Breast epithelium (tissue), 4 donors: Measurements from ENCODE around the gene NDC80. TPM values are rescaled to one million over a fixed set of nuclear protein-coding genes. Genes with fewer than 3 reads are reported as not detected.

Experiments
- DNase-seq, 2 donors: peaks; one replicate each; pipeline ENCODE4 v3.0.0-alpha.2; 2019; ENCODE audit warnings: low spot score in 2 of 2
- H3K27ac ChIP-seq, 2 donors: fragments of 200-600 bp; sonication (generic) in 1 of 2; one replicate each; pipeline ENCODE4 v1.5.1; 2016 to 2019; ENCODE audit warnings: mild to moderate bottlenecking in 1 of 2
- H3K27me3 ChIP-seq, 2 donors: fragments of 200-600 bp; sonication (generic) in 1 of 2; one replicate each; pipeline versions ENCODE4 v1.5.1 to v1.6.0; 2017 to 2019; ENCODE audit warnings: control low read depth in 1 of 2, mild to moderate bottlenecking in 1 of 2
- H3K36me3 ChIP-seq: fragments of 200-600 bp; one replicate; pipeline ENCODE4 v1.5.1; 2019
- H3K4me1 ChIP-seq, 2 donors: fragments of 200-600 bp; sonication (generic); one replicate each; pipeline ENCODE4 v1.5.1; 2016 to 2019; ENCODE audit warnings: control low read depth in 1 of 2
- H3K4me3 ChIP-seq, 3 donors: fragments of 200-600 bp; sonication (generic); 1 replicate in 2 of 3; 2 replicates in 1 of 3; pipeline ENCODE4 v1.5.1; 2016 to 2019; ENCODE audit warnings: mild to moderate bottlenecking in 3 of 3, moderate library complexity in 2 of 3
- H3K9me3 ChIP-seq, 2 donors: fragments of 200-600 bp; sonication (generic) in 1 of 2; one replicate each; pipeline ENCODE4 v1.5.1; 2016 to 2019; ENCODE audit warnings: control low read depth in 1 of 2
- CTCF ChIP-seq, 3 donors: fragments of 450-650 bp; IDR thresholded peaks; one replicate each; pipeline ENCODE4 v1.5.1; 2016 to 2017; ENCODE audit warnings: antibody characterized with exemption in 3 of 3, mild to moderate bottlenecking in 3 of 3, moderate library complexity in 3 of 3
- POLR2A ChIP-seq: fragments of 450-650 bp; IDR thresholded peaks from one replicate; pipeline ENCODE4 v1.6.1; 2016; ENCODE audit warnings: antibody characterized with exemption, mild to moderate bottlenecking, moderate library complexity
- POLR2AphosphoS5 ChIP-seq, 3 donors: sonication (generic); formaldehyde crosslinking; IDR thresholded peaks; one replicate each; pipeline ENCODE4 v1.6.1; 2017; ENCODE audit warnings: antibody characterized with exemption in 3 of 3
- intact Hi-C: fragments of 100-400 bp; cut with DNase I; formaldehyde crosslinking; loops from one replicate; pipeline ENCODE4 v1.15.1; 2023; ENCODE audit warnings: low total_unique reads
- total RNA-seq, 3 donors: library from RNA; depleted of rRNA; stranded (reverse); fragments of >200 nt; gene quantifications; one replicate each; pipeline ENCODE4 v1.1.0, GENCODE V29; 2016

The NDC80 gene
- total RNA-seq, 3 donors from 2014 or later, result 0.44 to 0.98 (median 0.96) TPM

GRCh38 chr18:2547477-2548087 is 23.8 kb upstream of the NDC80 start:
- H3K27me3 ChIP-seq, result no peaks in the 10 kb centered on the region
- no peaks in the 10 kb centered on the region for H3K36me3 ChIP-seq
- no peaks in the 10 kb centered on the region for H3K9me3 ChIP-seq
- no peak for TF ChIP-seq POLR2A
- peak in 2 of 3 donors; percentile 42 to 57 for TF ChIP-seq CTCF (IDR thresholded peaks at IDR 0.05)
- DNase-seq, result no peak
- no peak overlapping the region for H3K27ac ChIP-seq
- no peaks in the 10 kb centered on the region for H3K4me1 ChIP-seq
- H3K4me3 ChIP-seq, result no peak overlapping the region
- intact Hi-C loops, result no loop called here

- H3K27ac ChIP-seq, result no peak overlapping the region
- no peaks in the 10 kb centered on the region for H3K4me1 ChIP-seq
- no peaks in the 10 kb centered on the region for H3K9me3 ChIP-seq
- H3K36me3 ChIP-seq, result no peaks in the 10 kb centered on the region
- no peaks in the 10 kb centered on the region for H3K27me3 ChIP-seq
- no peak for TF ChIP-seq POLR2AphosphoS5 (IDR thresholded peaks at IDR 0.05)
- no peak for TF ChIP-seq CTCF (IDR thresholded peaks at IDR 0.05)
- no peak for TF ChIP-seq POLR2A
- H3K4me3 ChIP-seq, result no peak overlapping the region
- DNase-seq, result no peak
- intact Hi-C loops, result no loop called here
Measured at GRCh38 chr18:2549462-2549861, 21.9 kb upstream of the NDC80 start.

DNA sequence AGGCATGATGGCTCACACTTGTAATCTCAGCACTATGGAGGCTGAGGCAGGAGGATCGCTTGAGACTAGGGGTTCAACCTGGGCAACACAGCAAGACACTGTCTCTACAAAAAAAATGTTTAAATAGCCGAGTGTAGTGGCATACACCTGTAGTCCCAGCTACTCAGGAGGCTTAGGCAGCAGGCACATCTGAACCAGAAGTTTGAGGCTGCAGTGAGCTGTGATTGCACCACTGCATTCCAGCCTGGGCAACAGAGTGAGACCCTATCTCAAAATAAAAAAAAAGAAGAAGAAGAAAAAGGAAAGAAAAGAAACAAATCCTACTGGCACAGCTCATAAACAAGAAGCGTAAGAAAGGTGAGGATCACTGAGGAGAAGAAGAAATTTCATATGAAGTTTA is 19.9 kb upstream of the NDC80 start:
- H3K9me3 ChIP-seq, result no peaks in the 10 kb centered on the region
- no peaks in the 10 kb centered on the region for H3K4me1 ChIP-seq
- no peak overlapping the region for H3K27ac ChIP-seq
- intact Hi-C loops, result no loop called here
- TF ChIP-seq CTCF (IDR thresholded peaks at IDR 0.05) (no peak), POLR2A (no peak), POLR2AphosphoS5 (IDR thresholded peaks at IDR 0.05) (no peak)
- no peak for DNase-seq
- no peaks in the 10 kb centered on the region for H3K27me3 ChIP-seq
- no peak overlapping the region for H3K4me3 ChIP-seq
- no peaks in the 10 kb centered on the region for H3K36me3 ChIP-seq

GRCh38 chr18:2554696-2555095 is 16.7 kb upstream of the NDC80 start:
- H3K27me3 ChIP-seq, result no peaks in the 10 kb centered on the region
- DNase-seq, result no peak
- no peaks in the 10 kb centered on the region for H3K9me3 ChIP-seq
- TF ChIP-seq POLR2AphosphoS5 (IDR thresholded peaks at IDR 0.05), result no peak
- no peak for TF ChIP-seq CTCF (IDR thresholded peaks at IDR 0.05)
- no peak for TF ChIP-seq POLR2A
- H3K4me1 ChIP-seq, result no peaks in the 10 kb centered on the region
- no peak overlapping the region for H3K4me3 ChIP-seq
- no peaks in the 10 kb centered on the region for H3K36me3 ChIP-seq
- H3K27ac ChIP-seq, result no peak overlapping the region
- intact Hi-C loops, result no loop called here

- Histone ChIP-seq H3K9me3 (no peaks in the 10 kb centered on the region), H3K4me3 (no peak overlapping the region), H3K4me1 (no peaks in the 10 kb centered on the region), H3K27me3 (no peaks in the 10 kb centered on the region), H3K36me3 (no peaks in the 10 kb centered on the region), H3K27ac (no peak overlapping the region)
- no peak for DNase-seq
- intact Hi-C loops, result no loop called here
- TF ChIP-seq POLR2AphosphoS5 (IDR thresholded peaks at IDR 0.05) (no peak), CTCF (IDR thresholded peaks at IDR 0.05) (no peak), POLR2A (no peak)
Measured at GRCh38 chr18:2555895-2556294, 15.5 kb upstream of the NDC80 start.
